Liver (tissue), 9 donors: ENCODE measurements around the gene GOLT1B. TPM values are rescaled to one million over a fixed set of nuclear protein-coding genes. Genes with fewer than 3 reads are reported as not detected.

Experiments used
- DNase-seq: peaks from one replicate; pipeline ENCODE4 v3.0.0-alpha.2; 2017; ENCODE audit warnings: low spot score
- H3K27ac ChIP-seq, 2 donors: one replicate each; pipeline ENCODE4 v1.7.0; 2013; ENCODE audit warnings: inconsistent platforms in 2 of 2, low read length in 2 of 2, control low read depth in 1 of 2, low read depth in 1 of 2, mild to moderate bottlenecking in 1 of 2
- H3K27me3 ChIP-seq, 4 donors: one replicate each; pipeline versions ENCODE4 v1.6.1 to v1.7.0; 2013; ENCODE audit warnings: low read length in 3 of 4, inconsistent platforms in 1 of 4, mild to moderate bottlenecking in 1 of 4, moderate library complexity in 1 of 4; ENCODE audit not compliant: control insufficient read depth in 4 of 4, insufficient read depth in 4 of 4
- H3K36me3 ChIP-seq, 4 donors: one replicate each; pipeline versions ENCODE4 v1.6.1 to v1.7.0; 2013; ENCODE audit warnings: low read length in 3 of 4, mild to moderate bottlenecking in 3 of 4, low read depth in 1 of 4, moderate library complexity in 1 of 4; ENCODE audit not compliant: control insufficient read depth in 4 of 4, insufficient read depth in 3 of 4
- H3K4me1 ChIP-seq, 4 donors: one replicate each; pipeline versions ENCODE4 v1.6.1 to v1.7.0; 2013; ENCODE audit warnings: low read length in 3 of 4, mild to moderate bottlenecking in 3 of 4, moderate library complexity in 1 of 4; ENCODE audit not compliant: control insufficient read depth in 4 of 4, insufficient read depth in 4 of 4
- H3K4me3 ChIP-seq, 3 donors: one replicate each; pipeline versions ENCODE4 v1.6.1 to v1.7.0; 2013; ENCODE audit warnings: low read length in 3 of 3, control low read depth in 1 of 3, low read depth in 1 of 3, mild to moderate bottlenecking in 1 of 3
- H3K9ac ChIP-seq, 2 donors: one replicate each; pipeline ENCODE4 v1.7.0; 2013; ENCODE audit warnings: low read length in 2 of 2, mild to moderate bottlenecking in 2 of 2, moderate library complexity in 2 of 2, control low read depth in 1 of 2, low read depth in 1 of 2
- H3K9me3 ChIP-seq, 4 donors: one replicate each; pipeline versions ENCODE4 v1.6.1 to v1.7.0; 2013; ENCODE audit warnings: low read length in 3 of 4; ENCODE audit not compliant: control insufficient read depth in 4 of 4
- ATF3 ChIP-seq: IDR thresholded peaks from 2 replicates; pipeline ENCODE4 v1.6.1; 2016; ENCODE audit warnings: antibody characterized with exemption
- EGR1 ChIP-seq, 2 donors: IDR thresholded peaks; 2 replicates each; pipeline ENCODE4 v1.6.1; 2016 to 2018; ENCODE audit warnings: antibody characterized with exemption in 2 of 2, low read depth in 2 of 2
- FOXA1 ChIP-seq: IDR thresholded peaks from 2 replicates; pipeline ENCODE4 v1.6.1; 2016; ENCODE audit warnings: antibody characterized with exemption
- FOXA2 ChIP-seq: IDR thresholded peaks from 2 replicates; pipeline ENCODE4 v1.6.1; 2016; ENCODE audit warnings: antibody characterized with exemption
- GABPA ChIP-seq, 2 donors: IDR thresholded peaks in 1 of 2; conservative IDR thresholded peaks in 1 of 2; 2 replicates each; pipeline ENCODE4 v1.6.1; 2016; ENCODE audit warnings: antibody characterized with exemption in 2 of 2, mild to moderate bottlenecking in 1 of 2, moderate library complexity in 1 of 2
- HNF4A ChIP-seq, 2 donors: conservative IDR thresholded peaks; 2 replicates each; pipeline ENCODE4 v1.6.1; 2016; ENCODE audit warnings: antibody characterized with exemption in 2 of 2, mild to moderate bottlenecking in 2 of 2
- HNF4G ChIP-seq: IDR thresholded peaks from 2 replicates; pipeline ENCODE4 v1.6.1; 2016; ENCODE audit warnings: antibody characterized with exemption
- JUND ChIP-seq, 2 donors: IDR thresholded peaks; 2 replicates each; pipeline ENCODE4 v1.6.1; 2016; ENCODE audit warnings: antibody characterized with exemption in 2 of 2
- MAX ChIP-seq: IDR thresholded peaks from 2 replicates; pipeline ENCODE4 v1.6.1; 2016; ENCODE audit warnings: antibody characterized with exemption
- NR2F2 ChIP-seq: IDR thresholded peaks from 2 replicates; pipeline ENCODE4 v1.6.1; 2016; ENCODE audit warnings: antibody characterized with exemption
- RAD21 ChIP-seq, 2 donors: IDR thresholded peaks; 2 replicates each; pipeline ENCODE4 v1.6.1; 2016; ENCODE audit warnings: antibody characterized with exemption in 2 of 2, mild to moderate bottlenecking in 2 of 2
- RXRA ChIP-seq, 2 donors: IDR thresholded peaks; 2 replicates each; pipeline ENCODE4 v1.6.1; 2017 to 2018; ENCODE audit warnings: antibody characterized with exemption in 2 of 2, mild to moderate bottlenecking in 1 of 2
- SP1 ChIP-seq: IDR thresholded peaks from 2 replicates; pipeline ENCODE4 v1.6.1; 2018; ENCODE audit warnings: antibody characterized with exemption, mild to moderate bottlenecking
- YY1 ChIP-seq: IDR thresholded peaks from 2 replicates; pipeline ENCODE4 v1.6.1; 2016; ENCODE audit warnings: antibody characterized with exemption, mild to moderate bottlenecking
- WGBS: extraction: QIAGEN DNeasy Blood & Tissue Kit; methylation state at CpG from one replicate; pipeline ENCODE4 v1.1.7; 2013; 5-methylcytosine and 5-hydroxymethylcytosine counted together
- polyA plus RNA-seq, 2 donors: library from polyadenylated mRNA; stranded (reverse) in 1 of 2; unstranded in 1 of 2; fragments of 200-250 nt in 1 of 2; fragments of >200 nt in 1 of 2; fragmentation: Nextera tagmentation in 1 of 2; extraction: Ambion mirVana in 1 of 2; gene quantifications; one replicate each; pipeline versions ENCODE4 v1.2.1 to v1.2.3, GENCODE V29; 2013 to 2015
- total RNA-seq, 2 donors: library from RNA; depleted of rRNA; stranded (reverse); fragments of >200 nt; gene quantifications; one replicate each; pipeline ENCODE4 v1.2.3, GENCODE V29; 2014
- TF ChIP-seq, protein P1 (sequence below): fragments of 150-350 bp; IDR thresholded peaks from 2 replicates; pipeline ENCODE4 v1.5.1; 2017; ENCODE audit warnings: improper control_type of control experiment, low read depth, low read length; ENCODE audit not compliant: missing input control
- TF ChIP-seq, protein P2 (sequence below): IDR thresholded peaks from 2 replicates; pipeline ENCODE4 v1.6.1; 2016; ENCODE audit warnings: antibody characterized with exemption
- TF ChIP-seq, protein P3 (sequence below): IDR thresholded peaks from 2 replicates; pipeline ENCODE4 v1.6.1; 2016; ENCODE audit warnings: antibody characterized with exemption, mild to moderate bottlenecking
- donor health status: healthy.
- donor health status: healthy.
- donor health status: healthy.
- donor health status: healthy.
- donor health status: healthy.

GOLT1B gene
- total and polyA plus RNA-seq, 4 donors: 11.0 to 36.9 (median 17.3) TPM

DNA sequence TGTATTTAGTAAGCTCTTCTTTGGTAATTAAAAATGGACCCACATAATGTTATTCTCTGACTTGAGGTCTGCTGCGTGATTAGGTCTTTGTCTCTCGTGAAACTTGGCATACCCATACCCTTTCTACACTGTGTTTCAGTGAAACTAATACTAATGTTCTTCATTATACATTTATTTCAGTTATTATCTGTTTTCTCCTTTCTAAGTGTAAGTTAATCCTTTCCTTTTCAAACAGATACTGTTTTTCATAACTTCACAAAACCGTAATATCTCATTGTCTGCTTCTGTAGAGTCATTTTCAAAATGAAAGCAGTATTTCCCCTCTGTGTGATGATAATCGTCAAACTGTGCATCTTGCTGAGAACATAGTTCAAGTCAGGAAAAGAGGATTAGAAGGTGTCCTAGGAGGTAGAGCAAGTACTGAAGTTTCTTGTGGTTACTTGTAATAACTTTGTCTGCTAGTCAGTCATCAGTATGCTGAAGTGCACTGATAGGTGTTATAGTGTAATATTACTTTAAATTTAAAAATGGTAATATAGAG is 48.2 kb upstream of the GOLT1B start:
- TF ChIP-seq FOXA2: no peak
- TF ChIP-seq, protein P1, sequence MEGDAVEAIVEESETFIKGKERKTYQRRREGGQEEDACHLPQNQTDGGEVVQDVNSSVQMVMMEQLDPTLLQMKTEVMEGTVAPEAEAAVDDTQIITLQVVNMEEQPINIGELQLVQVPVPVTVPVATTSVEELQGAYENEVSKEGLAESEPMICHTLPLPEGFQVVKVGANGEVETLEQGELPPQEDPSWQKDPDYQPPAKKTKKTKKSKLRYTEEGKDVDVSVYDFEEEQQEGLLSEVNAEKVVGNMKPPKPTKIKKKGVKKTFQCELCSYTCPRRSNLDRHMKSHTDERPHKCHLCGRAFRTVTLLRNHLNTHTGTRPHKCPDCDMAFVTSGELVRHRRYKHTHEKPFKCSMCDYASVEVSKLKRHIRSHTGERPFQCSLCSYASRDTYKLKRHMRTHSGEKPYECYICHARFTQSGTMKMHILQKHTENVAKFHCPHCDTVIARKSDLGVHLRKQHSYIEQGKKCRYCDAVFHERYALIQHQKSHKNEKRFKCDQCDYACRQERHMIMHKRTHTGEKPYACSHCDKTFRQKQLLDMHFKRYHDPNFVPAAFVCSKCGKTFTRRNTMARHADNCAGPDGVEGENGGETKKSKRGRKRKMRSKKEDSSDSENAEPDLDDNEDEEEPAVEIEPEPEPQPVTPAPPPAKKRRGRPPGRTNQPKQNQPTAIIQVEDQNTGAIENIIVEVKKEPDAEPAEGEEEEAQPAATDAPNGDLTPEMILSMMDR: no peak
- TF ChIP-seq RXRA (IDR thresholded peaks at IDR 0.05): no peak
- TF ChIP-seq RAD21 (IDR thresholded peaks at IDR 0.05): no peak
- no peak for TF ChIP-seq ATF3
- TF ChIP-seq HNF4G: no peak
- no peak for TF ChIP-seq JUND (IDR thresholded peaks at IDR 0.05)
- TF ChIP-seq, protein P2, sequence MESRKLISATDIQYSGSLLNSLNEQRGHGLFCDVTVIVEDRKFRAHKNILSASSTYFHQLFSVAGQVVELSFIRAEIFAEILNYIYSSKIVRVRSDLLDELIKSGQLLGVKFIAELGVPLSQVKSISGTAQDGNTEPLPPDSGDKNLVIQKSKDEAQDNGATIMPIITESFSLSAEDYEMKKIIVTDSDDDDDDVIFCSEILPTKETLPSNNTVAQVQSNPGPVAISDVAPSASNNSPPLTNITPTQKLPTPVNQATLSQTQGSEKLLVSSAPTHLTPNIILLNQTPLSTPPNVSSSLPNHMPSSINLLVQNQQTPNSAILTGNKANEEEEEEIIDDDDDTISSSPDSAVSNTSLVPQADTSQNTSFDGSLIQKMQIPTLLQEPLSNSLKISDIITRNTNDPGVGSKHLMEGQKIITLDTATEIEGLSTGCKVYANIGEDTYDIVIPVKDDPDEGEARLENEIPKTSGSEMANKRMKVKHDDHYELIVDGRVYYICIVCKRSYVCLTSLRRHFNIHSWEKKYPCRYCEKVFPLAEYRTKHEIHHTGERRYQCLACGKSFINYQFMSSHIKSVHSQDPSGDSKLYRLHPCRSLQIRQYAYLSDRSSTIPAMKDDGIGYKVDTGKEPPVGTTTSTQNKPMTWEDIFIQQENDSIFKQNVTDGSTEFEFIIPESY: no peak
- no peak for TF ChIP-seq NR2F2
- no peak for TF ChIP-seq YY1
- TF ChIP-seq EGR1 (IDR thresholded peaks at IDR 0.05; ENCODE audit: low read depth in 2 of 2): no peak

GRCh38 chr12:21456291-21456780 is 45.3 kb upstream of the GOLT1B start:
- no peak for DNase-seq
- 71% methylated on average over 7 of the region's 7 CpGs for WGBS
- H3K27ac ChIP-seq: no peak overlapping the region

More for the DNA sequence above, 48.2 kb upstream of the GOLT1B start:
- no peak overlapping the region for H3K27ac ChIP-seq
- H3K4me1 ChIP-seq: no peaks in the 10 kb centered on the region
- H3K9ac ChIP-seq: no peak overlapping the region
- H3K36me3 ChIP-seq: peaks cover 6 to 29% (median 15%) of the 10 kb centered on the region in 4 donors
- no peaks in the 10 kb centered on the region for H3K27me3 ChIP-seq
- H3K4me3 ChIP-seq: no peak overlapping the region
- no peak for DNase-seq
- 90% methylated on average over 4 of the region's 4 CpGs for WGBS
- H3K9me3 ChIP-seq: no peaks in the 10 kb centered on the region

More at GRCh38 chr12:21456291-21456780, 45.3 kb upstream of the GOLT1B start:
- Histone ChIP-seq H3K36me3 (peaks cover 6 to 29% (median 18%) of the 10 kb centered on the region in 4 donors), H3K9ac (no peak overlapping the region), H3K27me3 (no peaks in the 10 kb centered on the region), H3K9me3 (no peaks in the 10 kb centered on the region), H3K4me1 (no peaks in the 10 kb centered on the region), H3K4me3 (no peak overlapping the region)
- TF ChIP-seq YY1 (no peak), SP1 (no peak), MAX (no peak), RAD21 (IDR thresholded peaks at IDR 0.05) (no peak), NR2F2 (no peak), JUND (IDR thresholded peaks at IDR 0.05) (no peak), HNF4A (conservative IDR thresholded peaks at IDR 0.05) (no peak), GABPA (IDR thresholded peaks at IDR 0.05 in 1 of 2, conservative IDR thresholded peaks at IDR 0.05 in 1 of 2) (no peak), FOXA1 (no peak)
- TF ChIP-seq, protein P2: no peak
- TF ChIP-seq, protein P1: no peak
- TF ChIP-seq, protein P3, sequence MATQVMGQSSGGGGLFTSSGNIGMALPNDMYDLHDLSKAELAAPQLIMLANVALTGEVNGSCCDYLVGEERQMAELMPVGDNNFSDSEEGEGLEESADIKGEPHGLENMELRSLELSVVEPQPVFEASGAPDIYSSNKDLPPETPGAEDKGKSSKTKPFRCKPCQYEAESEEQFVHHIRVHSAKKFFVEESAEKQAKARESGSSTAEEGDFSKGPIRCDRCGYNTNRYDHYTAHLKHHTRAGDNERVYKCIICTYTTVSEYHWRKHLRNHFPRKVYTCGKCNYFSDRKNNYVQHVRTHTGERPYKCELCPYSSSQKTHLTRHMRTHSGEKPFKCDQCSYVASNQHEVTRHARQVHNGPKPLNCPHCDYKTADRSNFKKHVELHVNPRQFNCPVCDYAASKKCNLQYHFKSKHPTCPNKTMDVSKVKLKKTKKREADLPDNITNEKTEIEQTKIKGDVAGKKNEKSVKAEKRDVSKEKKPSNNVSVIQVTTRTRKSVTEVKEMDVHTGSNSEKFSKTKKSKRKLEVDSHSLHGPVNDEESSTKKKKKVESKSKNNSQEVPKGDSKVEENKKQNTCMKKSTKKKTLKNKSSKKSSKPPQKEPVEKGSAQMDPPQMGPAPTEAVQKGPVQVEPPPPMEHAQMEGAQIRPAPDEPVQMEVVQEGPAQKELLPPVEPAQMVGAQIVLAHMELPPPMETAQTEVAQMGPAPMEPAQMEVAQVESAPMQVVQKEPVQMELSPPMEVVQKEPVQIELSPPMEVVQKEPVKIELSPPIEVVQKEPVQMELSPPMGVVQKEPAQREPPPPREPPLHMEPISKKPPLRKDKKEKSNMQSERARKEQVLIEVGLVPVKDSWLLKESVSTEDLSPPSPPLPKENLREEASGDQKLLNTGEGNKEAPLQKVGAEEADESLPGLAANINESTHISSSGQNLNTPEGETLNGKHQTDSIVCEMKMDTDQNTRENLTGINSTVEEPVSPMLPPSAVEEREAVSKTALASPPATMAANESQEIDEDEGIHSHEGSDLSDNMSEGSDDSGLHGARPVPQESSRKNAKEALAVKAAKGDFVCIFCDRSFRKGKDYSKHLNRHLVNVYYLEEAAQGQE: no peak
